ENCODE results near the gene SGSM2.
A peak's percentile ranks its signal among the peaks of the same experiment; 100 is the strongest.

Gene SGSM2

DNA sequence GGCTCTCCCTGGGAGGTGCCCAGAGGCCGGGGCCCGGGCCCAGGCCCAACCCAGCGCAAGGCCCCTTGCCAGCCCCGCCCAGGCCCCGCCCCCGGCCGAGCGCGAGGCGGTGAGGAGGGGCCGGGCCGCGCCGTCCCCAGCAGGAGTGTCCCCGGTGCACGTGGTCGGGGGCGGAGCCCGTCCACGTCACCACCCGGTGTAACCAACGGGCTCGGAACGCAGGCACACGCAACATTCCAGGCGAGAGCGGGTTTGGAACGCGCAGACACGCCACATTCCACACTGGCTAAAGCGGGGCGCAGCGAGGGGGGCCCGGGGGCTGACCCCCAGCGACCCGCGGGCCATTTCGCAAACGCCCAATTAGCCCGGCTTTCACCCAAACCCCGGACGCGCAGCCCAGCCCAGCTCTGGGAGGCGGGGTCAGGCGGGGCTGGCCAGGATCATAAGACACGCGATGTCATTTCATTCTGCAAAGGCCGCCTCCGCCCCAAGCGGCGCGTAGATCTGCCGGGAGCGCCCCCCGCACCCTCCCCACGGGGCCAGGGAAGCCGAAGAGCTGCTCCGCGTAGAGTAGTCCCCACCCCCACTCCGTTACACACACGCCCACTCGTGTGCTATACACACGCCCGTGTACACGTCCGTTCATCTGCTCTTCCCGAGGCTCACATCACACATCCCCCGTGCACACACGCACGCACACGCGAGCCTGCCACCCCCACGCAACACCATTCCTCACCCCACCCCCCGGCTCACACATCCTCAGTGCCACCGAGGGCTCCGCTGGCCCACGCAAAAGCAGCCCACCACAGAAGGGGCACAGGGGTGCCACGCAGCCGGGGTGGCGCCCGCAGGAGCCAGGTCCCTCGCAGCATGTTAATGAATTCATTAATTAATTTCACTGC lies 62.5 kb downstream of the SGSM2 start:
- DNase-seq = peak; percentile 55 to 83

- DNase-seq = no peak
These were observed 63.2 kb downstream of the SGSM2 start for GRCh38 chr17:2400474-2400866.

DNA sequence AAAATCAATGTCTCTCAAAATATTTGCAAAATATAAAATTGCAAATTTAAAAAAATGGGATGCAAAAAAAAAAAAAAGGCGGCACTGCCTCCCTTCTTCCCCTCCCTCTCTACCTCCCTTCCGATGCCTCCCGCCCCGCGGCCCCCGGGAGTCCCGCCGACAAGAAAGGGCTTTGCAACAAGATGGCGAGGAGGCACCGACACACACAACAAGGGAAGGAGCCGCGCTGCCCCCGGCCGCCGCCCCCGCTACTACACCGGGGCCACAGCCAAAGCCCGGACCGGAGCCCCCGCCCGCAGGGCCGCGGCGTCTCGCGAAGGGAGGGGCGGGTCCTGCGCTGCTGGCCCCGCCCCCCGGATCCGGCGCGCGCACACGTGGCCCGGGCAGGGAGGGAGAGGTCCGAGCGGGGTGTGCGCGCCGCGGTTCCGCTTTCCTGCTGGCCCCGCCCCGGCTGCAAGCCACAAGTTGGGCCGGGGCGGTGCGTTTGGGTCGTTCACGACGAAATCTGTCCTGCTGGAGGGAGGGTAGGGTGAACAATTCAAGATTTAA lies 63.6 kb downstream of the SGSM2 start, which contains the start of gene MNT:
Gene MNT (minus strand): TSS at position 184 of the 549 bp plus-strand sequence. CDS start 348 bp downstream, outside the sequence.
- peak; percentile 67 to 87 for DNase-seq

DNA sequence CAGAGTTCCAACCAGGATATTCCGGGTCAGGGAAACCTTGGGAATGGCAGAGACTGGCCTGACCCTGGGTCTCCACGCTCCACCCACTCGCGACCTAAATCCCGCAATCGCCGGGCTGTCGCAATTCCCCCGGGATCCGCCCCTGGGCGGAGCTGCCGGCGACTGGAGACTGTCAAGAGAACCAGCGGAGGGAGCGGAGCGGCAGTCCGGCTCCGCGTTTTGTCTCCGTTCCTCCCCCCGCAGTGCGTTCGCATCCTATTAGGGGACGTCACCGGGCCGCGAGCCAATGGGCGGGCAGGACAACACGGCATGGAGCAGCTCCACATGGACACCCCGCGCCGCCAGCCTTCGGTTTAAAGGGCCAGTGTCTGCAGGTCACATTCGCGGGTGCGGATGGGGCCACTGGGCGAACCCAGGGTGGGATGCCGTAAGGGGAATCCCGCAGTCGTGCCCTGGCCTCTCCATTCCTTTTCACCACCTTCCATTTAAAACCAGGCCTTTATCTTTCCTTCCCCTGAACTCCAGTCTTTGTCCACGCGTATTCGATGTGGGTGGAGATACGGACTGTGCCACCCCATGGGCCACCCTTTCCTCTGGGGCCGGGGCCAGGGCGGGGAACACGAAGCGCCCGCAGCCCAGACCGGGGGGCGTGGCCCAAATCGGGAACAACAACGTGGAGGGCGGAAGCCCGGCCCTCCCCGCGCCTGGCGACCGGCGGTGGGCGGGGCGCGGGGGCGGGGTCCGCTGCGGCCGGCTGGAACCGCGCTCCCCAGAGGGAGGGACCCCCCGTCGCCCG lies 64.3 kb downstream of the SGSM2 start:
- DNase-seq = peak; percentile 85 to 95

GRCh38 chr17:2402544-2402943 lies 65.2 kb downstream of the SGSM2 start:
- DNase-seq = no peak

DNA sequence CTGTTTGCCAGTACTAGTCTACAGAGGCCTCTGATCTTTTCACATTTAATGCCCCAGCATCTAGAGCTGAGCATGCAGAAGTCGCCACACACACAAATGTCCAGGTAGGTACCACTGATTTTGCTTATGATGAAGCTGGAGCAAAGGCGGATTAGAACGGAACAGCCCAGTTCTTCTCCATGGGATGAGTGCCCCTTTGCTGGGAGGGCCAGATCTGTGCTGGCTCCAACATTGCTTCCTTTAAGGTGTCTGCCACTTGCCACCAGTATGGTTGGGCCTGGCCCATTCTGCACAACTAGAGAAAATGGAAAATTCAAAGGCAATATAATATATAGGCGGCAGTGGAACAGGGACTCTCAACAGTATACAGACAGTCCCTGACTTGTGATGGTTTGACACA lies 65.7 kb downstream of the SGSM2 start:
- no peak for DNase-seq

GRCh38 chr17:2405247-2405926 lies 68.1 kb downstream of the SGSM2 start:
- no peak for DNase-seq

- no peak for DNase-seq
These were observed 69.1 kb downstream of the SGSM2 start for GRCh38 chr17:2406271-2406902.

- DNase-seq = no peak
These were observed 69.8 kb downstream of the SGSM2 start for GRCh38 chr17:2406903-2407790.

GRCh38 chr17:2410951-2411350 lies 73.7 kb downstream of the SGSM2 start:
- no peak for DNase-seq

- DNase-seq = no peak
These were observed 75.3 kb downstream of the SGSM2 start for GRCh38 chr17:2412561-2413021.

GRCh38 chr17:2414446-2415064 lies 77.3 kb downstream of the SGSM2 start:
- DNase-seq = no peak

DNA sequence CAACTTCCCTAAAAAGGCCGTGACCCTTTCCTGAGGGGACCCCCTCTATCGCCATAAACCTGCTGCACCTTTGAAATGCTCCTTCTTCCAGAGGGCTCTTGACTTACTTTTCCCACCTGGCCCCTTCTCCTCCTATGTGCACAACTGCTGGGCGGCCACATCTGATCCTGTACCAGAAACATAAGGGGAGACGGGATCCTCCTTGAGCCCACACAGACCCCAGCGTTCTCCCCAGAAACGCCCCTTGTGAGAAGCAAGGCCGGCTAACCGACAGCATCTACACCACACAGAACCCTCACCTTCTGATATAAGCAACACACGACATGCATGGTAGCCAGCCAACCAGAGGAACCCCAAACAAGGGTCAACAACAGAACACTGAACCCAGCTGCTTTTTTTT lies 77.8 kb downstream of the SGSM2 start:
- no peak for DNase-seq

- peak; percentile 36 to 62 for DNase-seq
These were observed 78.9 kb downstream of the SGSM2 start for GRCh38 chr17:2416010-2416734.

- no peak for DNase-seq
These were observed 81.3 kb downstream of the SGSM2 start for GRCh38 chr17:2418572-2418971.

DNA sequence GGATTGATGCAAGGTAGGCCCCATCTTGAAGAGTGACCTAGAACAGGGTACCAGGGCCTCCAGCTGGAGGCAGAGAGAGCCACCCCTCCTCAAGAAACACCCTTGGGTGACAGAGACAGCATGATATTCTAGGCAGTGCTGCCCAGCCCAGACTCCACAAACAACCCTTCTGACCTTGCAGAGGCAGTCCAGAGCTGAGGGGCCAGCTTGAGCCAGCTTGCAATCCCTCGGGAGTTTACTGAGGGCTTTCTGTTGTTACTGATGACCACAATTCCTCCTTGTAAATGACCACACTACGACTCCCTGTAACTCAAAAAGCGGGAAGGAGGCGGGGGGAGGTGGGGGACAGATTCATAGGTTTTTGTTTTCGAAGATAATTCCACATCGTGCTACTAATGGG lies 82.2 kb downstream of the SGSM2 start:
- no peak for DNase-seq

DNA sequence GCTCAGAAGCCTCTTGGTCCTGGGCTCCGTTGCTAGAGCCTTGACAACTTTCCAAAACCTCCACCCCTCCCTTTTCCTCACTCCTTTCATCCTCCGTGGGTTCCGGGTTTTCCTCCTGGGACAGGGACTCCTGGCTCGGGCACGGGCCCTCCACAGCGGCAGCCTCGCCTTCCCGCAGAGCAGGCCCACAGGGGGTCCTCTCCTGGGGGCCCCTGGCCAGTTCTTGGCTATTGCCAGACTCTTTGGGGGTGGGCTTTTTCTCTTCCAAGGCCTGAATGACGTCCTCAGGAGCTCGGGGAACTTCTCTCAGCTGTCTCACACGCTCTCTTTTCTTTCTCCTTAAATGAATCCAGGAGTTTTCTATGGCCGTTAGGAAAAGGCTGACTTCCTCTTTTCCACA lies 82.9 kb downstream of the SGSM2 start:
- no peak for DNase-seq

DNA sequence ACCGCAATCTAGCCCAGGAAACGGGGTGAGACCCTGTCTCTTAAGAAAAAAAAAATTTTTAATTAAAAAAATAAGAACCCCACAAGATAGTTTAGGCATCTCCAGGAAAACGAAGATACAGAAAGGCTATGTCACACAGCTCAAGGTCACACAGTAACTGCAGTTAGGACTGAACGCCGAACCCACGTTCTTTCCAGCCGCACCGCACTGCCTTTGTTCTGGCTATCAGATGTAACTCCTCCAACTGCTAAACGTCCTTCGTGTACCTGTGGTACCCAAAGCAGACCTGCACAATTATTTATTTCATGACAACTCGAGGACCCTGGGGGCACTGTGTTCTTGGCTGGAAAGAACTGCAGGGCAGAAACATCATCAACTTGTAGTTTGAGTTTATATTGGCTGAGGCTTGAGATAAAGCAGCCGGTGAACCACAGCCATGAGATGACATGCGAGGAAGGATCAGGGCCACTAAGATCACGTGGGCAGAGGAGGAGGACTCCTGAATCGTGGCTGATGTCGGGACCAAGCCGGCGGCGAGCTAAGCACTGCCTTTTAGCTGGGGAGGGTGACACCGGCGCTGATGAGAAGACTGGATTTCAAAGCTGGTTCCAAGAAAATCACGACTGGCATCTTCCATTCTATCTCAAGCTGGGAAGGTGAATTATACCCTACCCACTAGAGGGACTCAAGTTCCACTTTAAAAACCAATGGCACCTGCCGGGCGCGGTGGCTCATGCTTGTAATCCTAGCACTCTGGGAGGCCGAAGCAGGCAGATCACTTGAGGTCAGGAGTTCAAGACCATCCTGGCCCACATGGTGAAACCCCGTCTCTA lies 84.2 kb downstream of the SGSM2 start:
- peak; percentile 32 to 42 for DNase-seq

- peak; percentile 24 to 35 for DNase-seq
These were observed 86.0 kb downstream of the SGSM2 start for GRCh38 chr17:2423271-2423670.

Data from NCI-H187 (cell line).